GDM1 (cell line): ENCODE results near the gene AMOTL1.
A peak's percentile ranks its signal among the peaks of the same experiment; 100 is the strongest.

Experiments used
- DNase-seq: peaks from one replicate; lab custom pipeline; 2025; lab: John Stamatoyannopoulos, UW

Gene AMOTL1

DNA sequence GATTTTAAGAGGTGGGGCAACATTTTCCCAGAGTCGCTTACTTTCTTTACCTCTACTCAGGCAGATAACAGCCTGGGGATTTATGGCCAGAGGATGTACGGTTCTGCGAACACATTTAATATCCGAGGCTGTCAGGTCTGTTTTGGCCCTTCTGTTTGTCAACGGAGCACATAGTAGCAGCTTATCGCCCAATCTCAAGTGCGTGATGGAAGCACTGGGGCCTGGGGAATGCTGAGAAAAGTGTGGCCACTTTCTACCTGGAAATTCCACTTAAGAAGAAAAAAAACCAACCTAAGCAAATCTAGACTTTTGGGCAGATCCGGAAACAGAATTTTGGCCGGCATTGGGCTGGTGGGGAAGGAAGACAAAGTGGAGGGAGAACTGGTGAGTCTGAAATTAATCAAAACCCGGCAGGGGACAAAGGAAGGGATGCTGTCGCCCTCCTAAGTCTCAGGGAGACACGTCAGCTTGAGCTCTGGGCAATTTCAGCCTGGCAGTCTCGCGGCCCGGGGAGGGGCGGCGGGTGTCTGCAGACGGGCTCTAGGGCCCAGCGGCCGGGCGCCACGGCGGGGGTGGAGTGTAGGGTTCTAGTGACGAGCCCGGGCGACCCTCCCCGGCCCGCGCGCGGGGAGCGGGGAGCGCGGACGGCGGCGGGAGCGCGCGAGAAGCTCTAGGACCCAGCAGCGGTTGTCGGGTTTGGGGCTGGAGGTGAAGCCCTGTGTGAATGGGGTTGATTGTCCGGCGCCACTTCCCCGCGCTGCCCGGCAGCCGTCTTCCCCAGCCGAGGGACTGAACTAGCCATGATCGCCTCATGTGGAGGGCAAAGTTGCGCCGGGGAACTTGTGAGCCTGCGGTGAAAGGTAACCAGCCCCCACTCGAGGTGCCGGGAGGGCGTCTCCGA lies at the start of gene AMOTL1:
Gene AMOTL1, plus strand, starts transcription at position 656 of the 901 bp plus-strand sequence. Its CDS starts 156 bp downstream, at position 812.
- DNase-seq = peak; percentile 69

DNA sequence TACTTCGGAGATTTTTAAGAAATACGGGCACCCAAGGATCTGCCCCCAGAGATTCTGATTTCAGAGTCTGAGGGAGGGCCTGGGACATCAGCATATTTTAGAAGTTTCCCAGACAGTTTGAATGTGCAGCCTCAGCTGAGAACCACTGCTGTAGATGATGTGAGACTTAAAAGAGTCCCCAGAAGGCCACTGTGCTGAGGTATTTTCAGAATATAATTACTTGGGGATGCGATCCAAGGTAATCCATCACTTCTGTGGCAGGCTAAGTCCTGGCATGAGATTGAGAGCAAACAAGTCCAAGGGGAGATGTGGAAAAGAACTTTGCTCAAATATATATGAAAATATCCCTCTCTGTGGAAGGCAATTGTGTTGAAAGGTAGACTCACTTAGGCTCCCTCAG lies 48.3 kb upstream of the AMOTL1 start:
- no peak for DNase-seq

- no peak for DNase-seq
Measured at GRCh38 chr11:94721565-94722292, 46.4 kb upstream of the AMOTL1 start.

GRCh38 chr11:94722735-94723134 lies 45.4 kb upstream of the AMOTL1 start:
- DNase-seq = no peak

DNA sequence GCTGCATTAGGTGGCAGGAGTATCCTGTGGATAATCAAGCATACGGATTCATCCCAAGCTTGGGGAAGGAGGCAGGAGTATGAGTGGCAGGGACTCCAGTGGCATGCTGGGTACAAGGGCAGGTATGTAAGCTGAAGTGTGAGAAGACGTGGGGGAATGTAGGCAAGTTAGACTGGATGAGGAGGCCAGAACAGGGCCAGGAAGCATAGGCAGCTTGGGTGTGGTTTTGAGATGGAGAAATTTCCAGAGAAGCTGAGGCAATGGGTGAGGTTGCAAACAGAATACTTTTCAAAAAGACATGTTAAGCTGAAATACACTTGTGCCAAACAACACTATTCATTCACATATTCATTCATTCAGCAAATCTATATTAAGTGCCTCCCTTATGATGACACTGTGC lies 43.1 kb upstream of the AMOTL1 start:
- no peak for DNase-seq

- DNase-seq = no peak
Measured at GRCh38 chr11:94727819-94728218, 40.3 kb upstream of the AMOTL1 start.

GRCh38 chr11:94728541-94728940 lies 39.6 kb upstream of the AMOTL1 start:
- no peak for DNase-seq

GRCh38 chr11:94728966-94729751 lies 39.0 kb upstream of the AMOTL1 start:
- no peak for DNase-seq

GRCh38 chr11:94730153-94730552 lies 38.0 kb upstream of the AMOTL1 start:
- no peak for DNase-seq

DNA sequence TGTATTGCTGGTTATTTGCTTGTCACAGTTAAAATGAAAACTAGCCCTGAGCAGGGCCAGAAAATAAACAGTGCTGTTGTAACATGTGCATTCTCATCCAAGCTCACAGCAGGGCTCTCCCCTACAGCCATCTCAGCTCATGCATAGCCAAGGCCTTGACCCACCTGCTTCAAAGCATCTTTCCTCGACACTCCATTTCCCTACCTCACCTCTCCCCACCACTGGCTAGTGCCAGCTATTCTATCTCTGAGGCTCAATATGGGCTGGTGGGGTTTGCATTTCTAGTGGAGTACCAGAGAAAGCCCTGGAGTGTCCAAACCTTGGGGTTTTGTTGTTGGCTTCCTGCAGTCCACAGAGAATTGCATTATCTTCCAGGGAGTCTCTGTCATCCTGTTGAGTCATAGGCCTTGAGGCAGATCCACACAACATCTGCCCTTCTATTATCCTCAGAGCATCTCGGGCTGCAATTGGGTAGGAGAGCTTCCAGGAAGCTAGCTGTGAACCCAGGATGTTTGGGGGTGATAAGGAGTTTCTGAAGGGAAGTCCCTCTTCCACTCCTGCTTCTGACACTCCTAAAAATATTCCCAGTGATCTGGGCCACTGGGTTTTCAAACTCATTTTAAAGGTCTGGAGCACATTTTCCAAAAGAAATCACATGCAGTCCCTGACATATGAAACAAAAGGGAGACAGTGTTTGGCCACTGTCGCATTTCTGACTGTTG lies 36.1 kb upstream of the AMOTL1 start:
- DNase-seq = no peak

- DNase-seq = no peak
Measured at GRCh38 chr11:94732617-94733281, 35.4 kb upstream of the AMOTL1 start.

- DNase-seq = no peak
Measured at GRCh38 chr11:94734563-94735275, 33.4 kb upstream of the AMOTL1 start.

DNA sequence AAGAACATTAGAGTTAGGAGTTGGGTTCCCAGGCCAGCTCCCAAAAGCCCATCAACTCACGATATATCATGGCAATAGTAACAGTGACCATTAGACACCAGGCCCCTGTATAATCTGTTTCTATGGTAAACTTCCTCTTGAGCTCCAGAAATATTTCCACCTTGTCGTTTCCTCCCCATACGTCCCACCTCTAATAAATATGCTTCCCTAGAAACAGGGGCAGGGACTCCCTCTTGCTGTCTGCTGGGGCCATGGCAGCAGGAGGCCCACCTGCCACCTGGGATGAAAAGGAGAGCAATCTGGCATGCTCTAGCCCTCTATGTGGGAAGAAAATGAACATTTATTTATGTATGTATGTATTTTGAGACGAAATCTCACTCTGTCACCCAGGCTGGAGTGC lies 32.2 kb upstream of the AMOTL1 start:
- no peak for DNase-seq

- DNase-seq = no peak
Measured at GRCh38 chr11:94737171-94737611, 31.0 kb upstream of the AMOTL1 start.

- DNase-seq = no peak
Measured at GRCh38 chr11:94738746-94739145, 29.4 kb upstream of the AMOTL1 start.

GRCh38 chr11:94739331-94739730 lies 28.8 kb upstream of the AMOTL1 start:
- DNase-seq = no peak

DNA sequence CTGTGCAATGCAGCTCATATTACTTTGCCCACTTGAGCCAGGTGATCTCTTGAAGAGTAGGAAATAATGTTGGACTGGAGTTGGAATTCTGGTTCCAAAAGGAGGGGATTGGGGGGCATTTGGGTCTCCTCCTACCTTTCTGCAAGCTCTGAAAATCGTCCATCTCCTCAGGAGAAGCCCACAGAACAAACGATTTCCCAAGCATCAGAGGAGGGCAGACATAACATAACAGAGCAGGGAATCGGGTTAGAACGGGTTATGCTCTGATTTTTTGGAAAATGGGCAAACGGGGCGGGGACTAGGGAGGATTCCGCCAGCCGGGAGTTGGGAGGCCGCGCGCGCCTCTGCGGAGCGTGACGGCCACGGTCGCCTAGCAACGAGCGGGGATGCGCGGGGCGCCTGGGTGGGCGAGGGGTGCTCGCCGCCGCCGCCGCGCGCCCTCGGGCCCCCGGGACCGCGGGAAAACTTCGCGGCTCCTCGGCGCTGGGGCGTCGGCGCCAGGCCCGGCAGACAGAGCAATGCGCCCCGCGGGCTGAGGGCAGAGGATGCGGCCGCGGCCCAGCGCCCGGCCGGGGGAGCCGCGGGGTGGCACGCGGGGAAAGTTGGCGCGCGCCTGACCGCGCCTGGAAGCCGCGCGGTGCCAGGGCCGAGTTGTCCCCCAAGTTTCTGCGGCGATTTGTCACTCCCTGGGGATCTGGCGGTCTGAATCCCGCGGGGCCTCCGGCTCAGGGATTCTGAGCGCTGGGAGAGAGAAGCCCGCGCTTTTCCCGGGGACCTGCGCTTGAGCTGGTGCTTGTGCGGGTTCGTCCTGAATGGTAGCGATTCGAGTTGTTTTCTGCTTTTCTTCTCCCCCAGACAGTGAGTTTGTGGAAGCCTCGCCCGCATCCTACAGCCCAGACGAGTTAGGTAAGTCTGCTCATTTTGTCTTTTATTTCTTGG lies 27.8 kb upstream of the AMOTL1 start:
- DNase-seq = no peak

GRCh38 chr11:94741022-94741679 lies 27.0 kb upstream of the AMOTL1 start:
- DNase-seq = no peak

- no peak for DNase-seq
Measured at GRCh38 chr11:94742665-94743064, 25.5 kb upstream of the AMOTL1 start.
